Activated T-helper 1 cell treated with Interleukin-2 at 50 U/mL for 16 hours (primary cell): Measurements from ENCODE around the gene PTCH2.
"Not testable (repeated sequence)": the region's sequence is repeated elsewhere in the genome, so short reads cannot be mapped to it uniquely, and the experiment has no call there.

ENCODE experiments used
- DNase-seq: peaks from one replicate; pipeline ENCODE4 v3.0.0-alpha.2; 2020; ENCODE audit warnings: low read depth

PTCH2 gene

DNA sequence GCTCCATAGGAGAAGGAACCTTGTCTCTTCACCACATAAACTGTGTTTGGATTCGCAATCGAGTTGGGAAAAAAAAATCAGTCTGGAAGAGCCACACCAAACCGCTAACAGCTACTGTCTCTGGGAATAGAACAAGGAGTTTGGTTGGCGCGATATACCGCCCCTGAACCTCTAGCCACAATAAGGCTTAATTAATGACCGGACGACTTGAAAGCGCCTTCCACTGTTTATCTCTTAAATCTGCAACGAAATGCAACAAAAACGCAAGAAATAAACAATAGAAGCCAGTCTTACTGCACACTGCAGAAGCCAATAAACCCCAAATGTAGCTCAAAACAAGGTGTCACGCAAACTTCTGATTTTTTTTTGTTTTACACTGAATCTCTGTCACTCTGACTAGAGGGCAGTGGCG is 23.9 kb downstream of the PTCH2 start:
- no peak for DNase-seq

DNA sequence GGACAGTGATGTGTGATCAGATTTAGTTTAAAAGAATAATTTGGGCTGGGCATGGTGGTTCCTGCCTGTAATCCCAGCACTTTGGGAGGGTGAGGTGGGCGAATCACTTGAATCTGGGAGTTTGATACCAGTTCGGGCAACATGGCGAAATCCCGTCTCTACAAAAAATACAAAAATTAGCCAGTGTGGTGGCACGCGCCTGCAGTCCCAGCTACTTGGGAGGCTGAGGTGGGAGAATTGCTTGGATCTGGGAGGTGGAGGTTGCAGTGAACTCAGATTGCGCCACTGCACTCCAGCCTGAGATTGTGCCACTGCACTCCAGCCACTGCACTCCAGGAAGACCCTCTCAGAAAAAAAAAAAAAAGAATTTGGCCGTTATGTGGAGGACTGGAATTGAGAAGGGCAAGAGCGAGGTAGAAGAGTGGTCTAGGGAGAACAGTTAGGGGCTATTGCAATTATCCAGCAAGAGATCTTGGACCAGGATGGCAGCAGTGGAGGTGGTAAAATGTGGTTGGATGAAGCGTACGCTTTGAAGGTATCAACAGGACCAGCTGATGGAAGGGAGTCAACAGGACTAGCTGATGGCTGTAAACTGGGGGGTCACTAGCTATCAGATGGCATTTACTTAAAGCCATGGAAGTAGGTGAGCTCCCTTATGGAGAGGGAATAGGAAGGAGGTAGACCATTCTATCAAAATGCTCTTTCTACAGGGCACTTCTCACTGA is 25.1 kb downstream of the PTCH2 start:
- DNase-seq: no peak

DNA sequence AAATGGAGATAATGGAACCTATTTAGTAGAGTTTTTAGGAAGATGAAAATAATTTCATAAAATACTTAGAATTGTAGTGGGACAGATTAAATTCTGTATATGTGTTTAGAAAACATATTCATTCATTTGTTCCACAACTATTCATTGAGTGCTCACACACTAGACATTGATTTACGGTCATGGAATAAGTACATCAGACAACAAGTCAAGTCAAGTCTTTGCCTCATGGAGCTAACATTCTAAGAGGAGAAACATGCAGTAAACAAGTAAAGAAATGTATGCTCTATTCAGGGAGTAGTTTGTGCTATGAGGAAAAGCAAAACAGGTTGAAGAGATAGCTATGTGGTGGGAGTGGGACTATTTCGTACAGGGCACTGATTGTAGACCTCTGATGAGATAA is 25.7 kb downstream of the PTCH2 start:
- DNase-seq: no peak

GRCh38 chr1:44815926-44816325 is 27.1 kb downstream of the PTCH2 start:
- not testable (repeated sequence) for DNase-seq

GRCh38 chr1:44812822-44813543 is 30.1 kb downstream of the PTCH2 start:
- no peak for DNase-seq

- no peak for DNase-seq
Measured at GRCh38 chr1:44811234-44811633, 31.8 kb downstream of the PTCH2 start.

- DNase-seq: not testable (repeated sequence)
Measured at GRCh38 chr1:44810762-44811105, 32.3 kb downstream of the PTCH2 start.

DNA sequence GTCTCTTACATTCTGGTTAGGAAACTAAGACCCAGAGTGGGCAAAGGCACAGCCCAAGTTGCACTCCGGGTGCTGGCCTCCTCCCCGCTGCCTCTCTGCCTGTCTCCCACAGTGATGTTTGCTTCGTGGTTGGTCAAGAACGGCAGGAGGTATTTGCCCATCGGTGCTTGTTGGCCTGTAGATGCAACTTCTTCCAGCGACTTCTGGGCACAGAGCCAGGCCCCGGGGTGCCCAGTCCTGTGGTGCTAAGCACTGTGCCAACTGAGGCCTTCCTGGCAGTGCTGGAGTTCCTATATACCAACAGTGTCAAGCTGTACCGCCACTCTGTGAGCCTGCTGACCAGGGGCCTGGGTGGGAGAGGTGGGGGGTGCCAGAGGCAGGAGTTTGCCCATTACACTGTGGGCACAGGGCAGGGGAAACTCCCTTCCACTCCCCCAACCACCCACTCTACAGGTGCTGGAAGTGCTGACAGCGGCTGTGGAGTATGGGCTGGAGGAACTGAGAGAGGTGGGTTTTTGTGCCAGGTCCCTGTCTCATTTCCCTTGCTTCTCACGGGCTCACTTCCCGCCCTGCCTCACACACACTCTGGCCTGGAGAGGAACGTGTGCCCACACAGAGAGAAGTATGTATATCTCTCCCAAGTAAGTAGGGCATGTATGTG is 32.8 kb downstream of the PTCH2 start:
- no peak for DNase-seq

GRCh38 chr1:44808938-44809917 is 33.8 kb downstream of the PTCH2 start:
- DNase-seq: peak; percentile 83

- DNase-seq: peak; percentile 46
Measured at GRCh38 chr1:44808063-44808937, 34.8 kb downstream of the PTCH2 start, which contains the start of gene BTBD19. Gene BTBD19 (plus strand): TSS chr1:44808523. CDS start chr1:44808821, 298 bp downstream.

DNA sequence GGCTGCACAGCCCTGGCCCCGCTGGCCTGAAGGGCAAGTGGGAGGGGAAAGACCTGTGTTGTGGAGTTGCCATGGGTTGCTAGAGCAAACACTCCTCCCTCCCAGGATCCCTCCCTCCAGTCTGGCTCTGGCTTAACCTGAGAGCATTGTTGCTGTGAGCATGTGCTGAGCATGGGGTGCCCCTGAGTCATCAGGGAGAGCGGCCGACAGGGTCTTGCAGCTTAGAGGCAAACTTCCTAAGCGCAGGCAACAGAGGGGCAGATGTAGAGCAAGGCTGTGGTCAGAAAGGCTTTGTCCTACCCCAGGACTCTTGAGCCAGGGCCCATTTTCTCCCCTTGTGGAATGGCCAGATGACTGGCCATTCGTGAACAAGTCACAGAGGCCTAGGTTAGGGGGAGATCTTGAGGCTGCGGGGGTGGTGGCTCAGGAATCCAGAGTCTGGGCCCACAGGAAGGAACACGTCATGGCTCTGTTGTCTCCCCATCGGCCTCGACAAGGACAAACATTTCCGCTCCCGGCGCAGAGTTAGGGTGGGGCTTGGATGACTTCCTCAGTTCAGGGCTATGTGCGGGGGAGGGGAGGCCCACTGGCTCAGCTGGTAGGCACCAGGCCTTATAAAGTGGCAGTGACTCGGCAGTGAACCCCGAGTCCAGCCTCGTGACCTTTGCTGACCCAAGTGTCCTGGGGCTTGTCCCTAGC is 35.5 kb downstream of the PTCH2 start:
- DNase-seq: peak; percentile 88

GRCh38 chr1:44806704-44807363 is 36.2 kb downstream of the PTCH2 start, which contains the start of gene DYNLT4:
Gene DYNLT4 (minus strand): TSS chr1:44807351. CDS start chr1:44806668, 683 bp downstream.
- DNase-seq: no peak

DNA sequence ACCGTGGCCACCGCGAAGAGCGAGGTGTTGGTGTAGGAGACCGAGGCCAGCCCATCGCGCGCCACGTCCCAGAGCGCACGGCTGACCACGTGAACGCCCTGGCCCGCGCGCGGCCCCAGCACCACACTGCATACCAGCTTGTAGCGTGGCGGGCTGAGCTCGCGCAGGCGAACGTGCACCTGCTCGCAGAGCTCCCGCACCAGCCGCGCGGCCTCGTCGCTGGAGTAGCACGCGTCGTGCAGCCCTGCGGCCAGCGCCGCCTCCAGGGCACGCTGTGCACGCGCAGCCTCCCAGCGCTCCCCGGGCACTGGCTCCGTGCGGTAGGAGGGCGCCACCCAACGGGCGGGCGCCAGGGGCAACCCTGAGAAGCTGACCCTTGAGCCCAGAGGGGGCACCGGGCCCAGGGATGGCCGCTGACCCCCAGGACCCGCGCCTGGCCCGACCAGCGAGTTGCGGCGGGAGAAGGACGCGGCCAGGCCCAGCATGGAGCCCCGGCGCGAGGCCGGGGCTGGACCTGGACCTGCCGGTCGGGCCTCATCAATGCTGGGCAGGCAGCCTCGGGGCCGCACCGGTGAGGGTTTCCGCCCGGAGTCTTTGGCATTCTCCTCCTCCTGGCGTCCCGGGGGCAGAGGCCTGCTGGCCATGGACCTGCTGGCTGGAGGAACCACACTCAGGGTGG is 36.9 kb downstream of the PTCH2 start:
- no peak for DNase-seq

GRCh38 chr1:44805311-44806024 is 37.6 kb downstream of the PTCH2 start:
- no peak for DNase-seq

- no peak for DNase-seq
Measured at GRCh38 chr1:44803312-44804095, 39.5 kb downstream of the PTCH2 start.

- DNase-seq: no peak
Measured at GRCh38 chr1:44803062-44803311, 40.1 kb downstream of the PTCH2 start.

- DNase-seq: no peak
Measured at GRCh38 chr1:44802306-44803061, 40.6 kb downstream of the PTCH2 start.
